ENCODE measurements around the gene TRMT61A. TPM values are rescaled to one million over a fixed set of nuclear protein-coding genes. Genes with fewer than 3 reads are reported as not detected.

The TRMT61A gene
- total and polyA plus RNA-seq, 9 of the 15 experiments (the other 6 are each of a cell fraction or from before 2014, with no cell fraction given), result 0.10 to 24.8 (median 5.1) TPM

DNA sequence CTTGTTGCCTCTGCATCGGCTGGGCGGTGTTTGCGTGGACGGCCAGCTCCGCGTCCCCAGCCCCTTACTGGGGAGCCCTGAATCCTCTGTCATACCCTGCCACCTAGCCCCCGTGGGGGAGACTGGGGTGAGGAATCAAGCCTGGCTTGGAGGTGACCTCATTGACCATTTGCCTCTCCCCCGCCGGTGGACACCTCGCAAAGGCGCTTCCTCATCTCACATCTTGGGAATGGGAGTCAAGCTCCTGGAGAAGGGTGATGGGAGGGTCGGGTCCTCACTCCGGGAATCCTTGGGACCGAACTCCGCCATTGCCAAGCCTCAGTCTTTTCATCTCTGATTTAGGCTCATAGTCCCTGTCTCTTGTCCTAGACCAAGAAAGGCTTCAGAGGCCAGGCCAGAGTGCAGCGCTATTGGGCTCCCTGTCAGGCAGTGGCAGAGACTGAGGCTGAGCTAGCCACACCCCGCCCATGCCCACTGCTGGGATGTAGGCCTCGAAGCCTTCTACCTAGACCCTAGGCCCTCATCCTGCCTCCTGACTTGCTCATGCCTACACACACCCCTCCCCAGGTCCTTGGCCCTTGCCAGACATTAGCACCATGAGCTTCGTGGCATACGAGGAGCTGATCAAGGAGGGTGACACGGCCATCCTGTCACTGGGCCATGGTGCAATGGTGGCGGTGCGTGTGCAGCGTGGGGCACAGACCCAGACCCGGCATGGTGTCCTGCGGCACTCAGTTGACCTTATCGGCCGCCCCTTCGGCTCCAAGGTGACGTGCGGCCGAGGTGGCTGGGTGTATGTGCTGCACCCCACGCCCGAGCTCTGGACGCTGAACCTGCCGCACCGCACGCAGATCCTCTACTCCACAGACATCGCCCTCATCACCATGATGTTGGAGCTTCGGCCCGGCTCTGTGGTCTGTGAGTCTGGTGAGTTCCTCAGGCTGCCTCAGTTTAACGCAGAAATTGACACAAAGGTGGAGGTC, 678 bp downstream of the TRMT61A start:
- H3K79me2 ChIP-seq (ENCODE audit: control insufficient read depth, insufficient read depth, low read length), result peaks cover 32% of the 10 kb centered on the region
- 19% methylated on average over 30 of the region's 42 CpGs for WGBS (ENCODE audit: insufficient coverage, low coverage, missing lambda C conversion rate)
- POLR2A ChIA-PET, result interaction anchor here (0.6 to 1.8 kb wide), 8 partner anchors 9 to 1493 kb away, joined by 3 to 9 read pairs (median 4); no protein-coding TSS in a partner anchor
- peaks cover 36% of the 10 kb centered on the region; the same call in 2 of the 3 replicates for H3K36me3 ChIP-seq (ENCODE audit: control insufficient read depth, insufficient read depth, low read length)
- peaks cover 17 to 75% of the 10 kb centered on the region in 2 experiments; a peak in 4 of 5 replicates for H3K4me1 ChIP-seq (replicated peaks in 1 of 2; ENCODE audit: control insufficient read depth in 2 of 2, insufficient read depth in 2 of 2, low read length in 2 of 2)
- no peaks in the 10 kb centered on the region for H3K9me3 ChIP-seq (replicated peaks; ENCODE audit: control insufficient read depth, insufficient read depth, low read depth, low read length)
- no peak for FAIRE-seq
- in situ Hi-C loops (cut with MboI), result loop anchor here (10.0 kb wide), 1 partner anchor 445 kb away; the partner anchor contains the start of gene LBHD2
- ATAC-seq, result no peak; the same call in 2 of the 3 replicates
- CTCF ChIA-PET (ENCODE audit: low intra/inter-chr PET ratio), result no interaction called here
- H3K9me1 ChIP-seq (ENCODE audit: control insufficient read depth, insufficient read depth, low read length), result peaks cover 6% of the 10 kb centered on the region
- intact Hi-C loops (cut with micrococcal nuclease), result loop anchor here (10.0 kb wide), 1 partner anchor 135 kb away; no protein-coding TSS in a partner anchor
- peak overlapping the region; percentile 76 to 95 for H3K9ac ChIP-seq (ENCODE audit: insufficient read depth in 1 of 2, low read depth in 2 of 2, low read length in 2 of 2)
- H3K4me3 ChIP-seq, result peak overlapping the region; percentile 92
- no peaks in the 10 kb centered on the region for H3K27me3 ChIP-seq (ENCODE audit: control insufficient read depth in 2 of 2, insufficient read depth in 2 of 2, low read length in 2 of 2)
- no peaks in the 10 kb centered on the region; the same call in 1 of the 2 replicates for H4K20me1 ChIP-seq (replicated peaks; ENCODE audit: control insufficient read depth, insufficient read depth, low read length)
- H3K4me2 ChIP-seq (ENCODE audit: insufficient read depth, low read length), result peak overlapping the region; percentile 89
- H2AFZ ChIP-seq (ENCODE audit: low read depth, low read length), result peak overlapping the region; percentile 70; the same call in 1 of the 2 replicates
- no peak for DNase-seq (ENCODE audit: extremely low read depth in 1 of 4, low spot score in 3 of 4)
- BruUV-seq (replicated peaks), result TSS peak; percentile 66
- peak overlapping the region; percentile 73 for H3K27ac ChIP-seq (ENCODE audit: extremely low read depth, low read depth, low read length)
- peak; percentile 52; the same call in 1 of the 2 replicates for TF ChIP-seq ELF1 (tag; IDR thresholded peaks at IDR 0.05)
- TF ChIP-seq, protein P1, sequence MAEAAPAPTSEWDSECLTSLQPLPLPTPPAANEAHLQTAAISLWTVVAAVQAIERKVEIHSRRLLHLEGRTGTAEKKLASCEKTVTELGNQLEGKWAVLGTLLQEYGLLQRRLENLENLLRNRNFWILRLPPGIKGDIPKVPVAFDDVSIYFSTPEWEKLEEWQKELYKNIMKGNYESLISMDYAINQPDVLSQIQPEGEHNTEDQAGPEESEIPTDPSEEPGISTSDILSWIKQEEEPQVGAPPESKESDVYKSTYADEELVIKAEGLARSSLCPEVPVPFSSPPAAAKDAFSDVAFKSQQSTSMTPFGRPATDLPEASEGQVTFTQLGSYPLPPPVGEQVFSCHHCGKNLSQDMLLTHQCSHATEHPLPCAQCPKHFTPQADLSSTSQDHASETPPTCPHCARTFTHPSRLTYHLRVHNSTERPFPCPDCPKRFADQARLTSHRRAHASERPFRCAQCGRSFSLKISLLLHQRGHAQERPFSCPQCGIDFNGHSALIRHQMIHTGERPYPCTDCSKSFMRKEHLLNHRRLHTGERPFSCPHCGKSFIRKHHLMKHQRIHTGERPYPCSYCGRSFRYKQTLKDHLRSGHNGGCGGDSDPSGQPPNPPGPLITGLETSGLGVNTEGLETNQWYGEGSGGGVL (CRISPR knock-in tag; IDR thresholded peaks at IDR 0.05), result no peak
- peak; percentile 8; the same call in 1 of the 2 replicates for TF ChIP-seq NKRF (IDR thresholded peaks at IDR 0.05; ENCODE audit: borderline replicate concordance)
- TF ChIP-seq THRAP3 (IDR thresholded peaks at IDR 0.05; ENCODE audit: borderline replicate concordance), result no peak
- no peak for TF ChIP-seq ATF1 (CRISPR knock-in tag; IDR thresholded peaks at IDR 0.05)
- TF ChIP-seq ATF1 (tag; IDR thresholded peaks at IDR 0.05), result peak; percentile 57; the same call in 1 of the 2 replicates
- TF ChIP-seq, protein P2, sequence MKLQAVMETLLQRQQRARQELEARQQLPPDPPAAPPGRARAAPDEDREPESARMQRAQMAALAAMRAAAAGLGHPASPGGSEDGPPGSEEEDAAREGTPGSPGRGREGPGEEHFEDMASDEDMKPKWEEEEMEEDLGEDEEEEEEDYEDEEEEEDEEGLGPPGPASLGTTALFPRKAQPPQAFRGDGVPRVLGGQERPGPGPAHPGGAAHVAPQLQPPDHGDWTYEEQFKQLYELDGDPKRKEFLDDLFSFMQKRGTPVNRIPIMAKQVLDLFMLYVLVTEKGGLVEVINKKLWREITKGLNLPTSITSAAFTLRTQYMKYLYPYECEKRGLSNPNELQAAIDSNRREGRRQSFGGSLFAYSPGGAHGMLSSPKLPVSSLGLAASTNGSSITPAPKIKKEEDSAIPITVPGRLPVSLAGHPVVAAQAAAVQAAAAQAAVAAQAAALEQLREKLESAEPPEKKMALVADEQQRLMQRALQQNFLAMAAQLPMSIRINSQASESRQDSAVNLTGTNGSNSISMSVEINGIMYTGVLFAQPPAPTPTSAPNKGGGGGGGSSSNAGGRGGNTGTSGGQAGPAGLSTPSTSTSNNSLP (IDR thresholded peaks at IDR 0.05; ENCODE audit: borderline replicate concordance, low read depth, low read length), result no peak
- TF ChIP-seq GABPA (tag; conservative IDR thresholded peaks at IDR 0.05; ENCODE audit: low read depth), result peak; percentile 61

Data from K562 (cell line).